HG03175 (cell line): ENCODE data around the gene GABBR2.
A peak's percentile ranks its signal among the peaks of the same experiment; 100 is the strongest.
"Not testable (repeated sequence)": the region's sequence is repeated elsewhere in the genome, so short reads cannot be mapped to it uniquely, and the experiment has no call there.

Source experiments
- ATAC-seq: cut with Tn5 transposase; IDR thresholded peaks from one replicate; pipeline ENCODE4 v1.9.1; 2021; ENCODE audit warnings: mild to moderate bottlenecking, moderate library complexity; ENCODE audit not compliant: unreplicated experiment

Gene GABBR2

DNA sequence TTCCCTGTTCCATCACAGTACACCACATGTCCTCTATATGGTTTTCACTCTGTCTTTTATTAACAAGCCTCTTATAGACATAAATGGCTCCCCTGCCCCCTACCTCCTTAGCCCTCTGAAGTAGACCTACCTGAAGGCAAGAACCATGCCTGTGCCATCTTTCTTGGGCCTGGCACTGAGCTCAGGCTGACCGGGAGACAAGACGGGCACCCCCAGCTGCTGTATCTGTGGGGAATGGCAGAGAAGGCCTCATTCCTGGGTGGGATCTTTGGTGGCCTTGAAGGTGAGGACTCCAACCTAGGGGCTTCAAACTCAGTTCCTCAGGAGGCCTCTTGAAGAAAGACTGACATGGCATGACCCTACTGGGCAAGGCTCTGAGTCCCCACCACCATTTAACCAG, 109.9 kb downstream of the GABBR2 start:
- ATAC-seq, result no peak

DNA sequence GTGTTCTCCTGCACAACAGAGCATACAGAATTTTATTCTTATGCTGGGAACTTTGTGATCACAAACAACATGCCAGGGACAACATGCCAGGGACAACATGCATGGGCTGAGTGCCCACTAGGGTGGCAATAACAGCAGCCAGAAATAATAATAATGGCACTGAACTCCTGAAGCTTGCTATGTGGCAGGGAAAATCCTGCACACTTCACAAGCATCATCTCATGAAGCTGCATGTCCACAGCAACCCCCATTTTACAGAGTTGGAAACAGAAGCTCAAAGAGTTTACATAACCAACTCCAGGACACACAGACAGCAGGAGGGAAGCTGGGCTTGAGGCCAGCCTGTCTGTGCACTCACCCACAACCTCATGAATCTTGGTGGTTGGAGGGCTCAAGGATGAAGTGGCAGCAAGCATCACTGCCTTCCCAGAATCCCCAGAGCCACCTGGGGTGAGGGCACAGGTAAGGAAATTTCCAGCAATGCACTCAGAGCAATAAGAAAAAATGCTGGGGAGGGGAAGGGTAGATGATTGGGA, 111.4 kb downstream of the GABBR2 start:
- ATAC-seq, result no peak

DNA sequence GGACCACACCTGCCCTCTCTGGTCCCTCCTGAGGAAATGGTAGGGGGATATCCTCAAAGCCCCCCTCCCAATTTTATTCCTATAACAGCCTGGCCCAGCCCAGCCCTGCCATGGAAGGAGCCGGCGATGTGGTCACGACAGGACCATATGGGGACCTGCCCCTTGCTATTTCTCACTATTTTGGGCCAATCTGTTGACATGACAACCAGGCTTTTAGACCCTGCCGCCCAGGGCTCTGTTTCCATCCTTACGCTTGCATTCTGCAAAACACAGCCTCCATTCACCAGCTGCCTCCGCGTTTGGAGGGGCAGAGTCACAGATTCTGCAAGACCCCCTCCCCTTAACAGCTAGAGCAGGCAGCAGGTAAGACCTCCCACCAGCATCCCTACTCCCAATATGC, 112.2 kb downstream of the GABBR2 start:
- no peak for ATAC-seq

DNA sequence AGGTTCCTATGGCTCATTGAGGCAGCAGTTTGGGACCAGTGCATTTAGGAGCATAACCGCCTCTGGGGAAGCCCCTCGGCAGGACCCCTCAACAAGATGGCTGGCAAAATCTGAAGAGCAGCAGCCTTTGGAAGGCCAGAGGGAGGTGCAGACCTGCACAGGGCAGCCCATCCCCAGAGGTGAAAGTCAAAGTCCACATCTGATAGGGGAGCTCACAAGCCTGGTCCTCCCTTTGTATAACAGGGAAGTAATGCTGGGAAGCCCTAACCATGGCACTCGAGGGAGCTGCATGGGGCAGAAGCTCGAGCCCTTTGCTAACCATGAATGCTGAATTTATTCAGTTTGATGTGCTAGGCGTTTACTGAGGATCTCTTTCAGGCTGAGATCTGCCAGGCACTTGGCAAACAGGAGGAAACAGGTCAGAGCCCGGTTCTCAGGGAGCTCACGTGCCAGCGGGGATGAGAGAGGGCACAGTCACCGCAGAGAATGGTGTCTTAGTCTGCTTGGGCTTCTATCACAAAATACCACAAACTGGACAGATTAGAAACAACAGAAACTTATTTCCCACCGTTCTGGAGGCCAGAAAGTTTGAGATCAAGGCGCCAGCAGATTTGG, 114.1 kb downstream of the GABBR2 start:
- no peak for ATAC-seq

DNA sequence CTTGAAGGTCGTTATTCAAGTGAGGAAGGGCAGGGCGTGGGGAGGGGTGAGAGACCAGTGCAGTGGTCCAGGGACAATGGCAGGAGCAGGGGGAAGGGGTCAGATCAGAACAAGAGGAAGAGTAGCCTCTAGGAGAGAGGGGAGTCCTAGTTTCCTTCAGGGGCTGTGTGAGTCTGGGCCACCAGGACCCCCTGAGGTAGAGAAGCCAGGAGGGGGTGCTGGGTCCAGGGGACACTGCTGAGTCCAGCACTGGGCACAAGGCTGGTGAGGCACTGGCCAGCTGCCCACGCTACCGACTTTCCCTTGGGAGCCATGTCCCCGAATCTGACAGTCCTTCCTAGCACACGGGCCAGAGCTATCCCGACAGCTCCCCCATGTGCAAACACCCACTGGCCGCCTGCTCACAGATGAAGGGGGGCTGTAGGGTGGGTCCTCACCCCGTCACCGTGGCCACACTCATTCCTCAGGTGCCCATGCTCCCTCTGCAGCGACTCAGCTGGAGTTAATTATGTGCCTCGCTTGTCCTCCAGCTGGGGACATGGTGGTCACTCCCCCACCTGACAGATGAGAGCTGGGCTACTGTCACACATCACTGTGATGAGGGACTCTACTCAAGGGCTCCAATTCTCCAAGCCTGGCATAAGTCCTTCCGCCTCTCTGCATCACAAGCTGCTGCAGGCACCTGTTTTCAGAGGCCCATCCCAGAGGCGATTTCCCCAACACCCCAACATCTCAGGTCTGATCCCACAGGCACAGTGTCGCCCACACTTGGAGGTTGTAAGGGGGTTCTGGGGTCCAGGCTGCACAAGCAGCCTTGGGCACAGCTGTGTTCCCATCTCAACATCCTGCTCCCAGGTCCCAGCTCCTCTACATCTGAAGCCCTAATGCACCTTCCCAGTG, 115.1 kb downstream of the GABBR2 start:
- ATAC-seq, result no peak

DNA sequence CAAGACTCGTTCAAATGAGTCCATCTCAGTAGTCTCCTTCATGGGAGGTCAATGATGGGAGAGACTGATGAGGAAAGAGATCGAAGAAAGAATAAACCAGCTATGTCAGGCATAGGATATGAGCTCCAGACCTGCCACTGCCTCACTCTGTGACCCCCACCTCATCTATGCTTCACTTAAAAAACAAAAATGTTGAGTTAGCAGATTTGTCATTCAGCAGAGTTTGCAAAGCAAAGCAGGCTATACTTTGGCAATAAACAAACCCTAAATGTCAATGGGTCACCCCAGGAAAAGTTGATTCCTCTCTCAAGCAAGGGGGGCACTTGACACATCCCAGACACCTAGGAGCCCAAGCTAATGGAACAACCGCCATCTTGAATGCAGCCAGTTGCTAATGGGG, 117.0 kb downstream of the GABBR2 start:
- ATAC-seq, result no peak

DNA sequence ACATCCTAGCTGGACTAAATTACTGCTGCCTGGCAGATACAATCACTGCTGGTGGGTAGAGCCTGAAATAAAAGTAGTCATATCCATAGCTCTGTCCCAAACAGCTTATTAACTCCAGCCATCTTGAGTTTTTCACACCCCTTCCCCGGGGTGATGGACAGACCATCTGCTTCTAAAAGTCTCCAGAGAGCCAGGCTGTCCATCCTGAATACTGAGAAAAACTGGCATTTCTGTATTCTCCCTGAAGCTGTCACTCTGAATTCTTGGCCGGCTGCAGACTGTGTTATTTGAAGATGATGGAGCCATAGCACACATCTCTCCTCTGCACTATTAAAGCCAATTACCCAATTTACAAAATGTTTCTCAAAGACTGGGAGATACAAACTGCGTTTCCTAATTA, 118.6 kb downstream of the GABBR2 start:
- no peak for ATAC-seq

DNA sequence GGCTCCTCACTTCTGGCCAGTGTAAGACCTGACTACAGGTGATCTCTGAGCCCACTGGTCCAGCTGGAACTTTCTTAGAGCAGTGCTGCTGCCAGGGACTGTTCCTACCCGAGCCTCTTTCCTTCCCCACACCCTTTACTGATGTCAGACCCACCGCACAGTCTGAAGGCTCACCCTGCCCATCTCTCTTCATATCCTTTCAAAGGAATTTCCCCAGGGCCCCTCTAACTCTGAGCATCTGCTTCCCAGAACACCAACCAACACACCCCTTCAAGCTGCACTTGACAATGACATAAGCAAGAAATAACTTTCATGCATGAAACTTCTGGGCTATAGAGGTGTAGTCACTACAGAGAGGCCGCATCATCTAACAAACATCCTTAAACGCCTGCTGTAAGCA, 119.6 kb downstream of the GABBR2 start:
- no peak for ATAC-seq

DNA sequence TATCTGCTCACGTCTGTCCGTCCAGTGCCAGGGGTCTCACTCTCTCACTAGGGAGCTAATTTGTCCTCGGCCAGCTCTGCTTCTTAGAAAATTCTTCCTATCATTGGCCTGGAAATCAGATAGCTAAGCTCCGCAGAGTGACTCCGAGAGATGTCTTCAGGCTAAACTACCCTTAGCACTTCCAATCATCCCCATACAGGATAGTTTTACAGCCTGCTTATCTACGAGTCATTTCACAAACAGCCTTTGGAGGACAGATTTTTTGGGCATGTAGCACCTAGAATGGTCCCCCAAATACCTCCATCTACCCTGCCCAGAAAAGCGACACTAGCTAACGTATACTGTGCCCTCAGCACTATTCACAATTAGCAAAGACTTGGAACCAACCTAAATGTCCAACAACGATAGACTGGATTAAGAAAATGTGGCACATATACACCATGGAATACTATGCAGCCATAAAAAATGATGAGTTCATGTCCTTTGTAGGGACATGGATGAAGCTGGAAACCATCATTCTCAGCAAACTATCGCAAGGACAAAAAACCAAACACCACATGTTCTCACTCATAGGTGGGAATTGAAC, 123.8 kb downstream of the GABBR2 start:
- ATAC-seq, result not testable (repeated sequence)

DNA sequence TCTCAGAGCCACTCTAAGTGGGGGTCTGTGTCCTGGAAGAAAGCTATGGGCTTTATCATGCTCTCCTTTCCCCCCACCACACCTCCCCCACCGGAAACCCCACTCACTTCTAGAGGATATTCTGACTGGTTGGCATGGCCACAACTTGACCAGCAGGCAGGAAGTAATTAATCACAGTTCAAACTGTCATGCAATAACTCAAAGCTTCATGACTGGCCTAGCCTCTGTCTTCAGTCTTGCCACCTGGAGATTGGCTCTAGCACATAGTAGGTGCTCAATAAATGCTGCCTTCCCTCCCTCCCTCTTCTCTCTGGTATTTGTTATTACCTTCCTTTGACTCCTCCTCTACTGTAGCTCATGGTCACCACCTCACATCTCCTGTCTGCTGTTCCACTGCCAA, 124.7 kb downstream of the GABBR2 start:
- ATAC-seq, result peak; percentile 74

DNA sequence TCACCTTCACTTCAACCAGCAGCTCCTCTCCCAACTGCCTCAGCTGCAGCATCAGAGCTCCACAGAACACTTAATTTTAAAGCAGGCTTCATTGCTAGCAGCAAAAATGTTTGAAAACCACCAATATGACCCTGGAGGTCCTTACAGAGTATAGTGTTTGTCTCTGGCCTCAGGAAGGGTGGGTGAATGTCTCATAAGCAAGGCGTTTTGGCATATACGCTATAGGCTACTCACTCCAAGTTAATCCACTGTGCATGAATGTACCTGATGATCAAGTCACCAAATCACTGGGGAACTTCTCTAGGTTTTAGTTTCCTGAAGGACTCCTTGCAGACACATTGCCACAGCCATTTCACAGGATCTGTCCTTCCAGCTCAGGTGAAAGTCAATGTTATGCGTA, 125.3 kb downstream of the GABBR2 start:
- no peak for ATAC-seq

DNA sequence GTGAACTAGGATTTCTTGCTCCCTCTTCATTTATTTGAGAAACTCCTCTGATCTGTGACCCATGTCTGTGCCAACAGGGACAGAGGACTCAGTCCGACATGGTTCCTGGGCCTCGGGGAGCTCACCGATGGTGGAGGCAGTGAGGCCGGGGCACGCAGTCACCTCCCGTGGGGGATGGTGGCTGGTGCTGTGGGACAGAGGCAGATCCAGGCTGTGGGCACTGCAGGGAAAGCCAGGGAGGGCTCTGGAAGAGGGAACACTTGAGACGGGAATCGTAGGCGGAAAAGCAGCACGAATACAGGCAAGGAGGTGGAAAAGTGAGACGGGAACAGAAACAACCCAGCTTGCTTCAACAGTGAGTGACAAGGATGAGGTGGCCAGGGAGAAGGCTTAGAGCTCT, 127.8 kb downstream of the GABBR2 start:
- ATAC-seq, result no peak

DNA sequence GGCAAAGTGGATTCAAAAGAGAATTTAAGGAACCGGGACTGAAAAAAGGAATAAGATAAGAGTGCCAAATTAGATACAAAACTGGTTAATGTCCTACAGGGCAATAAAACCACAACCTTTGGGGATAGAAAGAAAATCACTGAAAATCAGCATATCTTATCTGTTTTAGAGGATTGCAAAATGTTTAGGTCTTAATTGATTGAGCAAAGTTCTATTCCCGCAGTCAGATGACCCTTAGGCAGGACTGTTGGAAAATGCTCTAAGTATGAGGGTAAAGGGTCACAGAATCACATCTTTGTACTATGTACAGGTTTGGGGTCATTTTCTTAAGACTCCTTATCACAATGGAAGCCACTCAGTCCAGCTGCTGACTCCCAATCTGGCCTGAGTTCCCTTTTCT, 129.0 kb downstream of the GABBR2 start:
- ATAC-seq, result no peak

DNA sequence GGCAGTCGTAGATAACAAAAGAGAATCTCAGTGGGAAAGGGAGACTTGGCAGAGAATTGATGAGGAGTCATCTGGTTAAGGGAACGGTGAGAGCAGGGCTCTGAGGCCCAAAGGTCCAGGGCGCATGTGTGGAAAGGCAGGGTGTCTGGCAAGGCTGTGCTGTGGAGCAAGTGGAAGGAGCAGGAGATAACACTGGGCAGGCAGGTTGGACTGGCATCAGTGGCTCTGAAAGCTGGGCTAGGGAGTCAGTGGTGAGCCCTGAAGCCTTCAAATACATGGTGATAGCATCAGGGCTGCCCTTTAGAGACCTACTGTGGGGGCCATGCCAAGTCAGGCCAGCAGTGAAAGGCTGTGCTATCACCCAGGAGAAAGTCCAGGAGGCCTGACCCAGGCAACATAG, 131.3 kb downstream of the GABBR2 start:
- ATAC-seq, result no peak

DNA sequence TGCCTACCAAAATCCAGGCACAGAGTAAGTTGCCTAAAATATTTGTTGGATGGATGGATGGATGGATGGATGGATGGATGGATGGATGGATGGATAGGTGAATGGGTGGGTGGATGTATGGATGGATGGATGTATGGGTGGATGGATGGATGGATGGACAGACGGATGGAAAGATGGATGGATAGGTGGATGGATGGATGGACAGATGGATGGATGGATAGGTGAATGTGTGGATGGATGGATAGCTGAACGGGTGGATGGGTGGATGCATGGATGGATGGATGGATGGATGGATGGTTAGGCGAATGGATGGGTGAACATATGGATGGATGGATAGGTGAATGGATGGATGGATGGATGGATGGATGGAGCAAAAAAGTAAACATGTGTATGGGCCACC, 131.9 kb downstream of the GABBR2 start:
- ATAC-seq, result no peak

DNA sequence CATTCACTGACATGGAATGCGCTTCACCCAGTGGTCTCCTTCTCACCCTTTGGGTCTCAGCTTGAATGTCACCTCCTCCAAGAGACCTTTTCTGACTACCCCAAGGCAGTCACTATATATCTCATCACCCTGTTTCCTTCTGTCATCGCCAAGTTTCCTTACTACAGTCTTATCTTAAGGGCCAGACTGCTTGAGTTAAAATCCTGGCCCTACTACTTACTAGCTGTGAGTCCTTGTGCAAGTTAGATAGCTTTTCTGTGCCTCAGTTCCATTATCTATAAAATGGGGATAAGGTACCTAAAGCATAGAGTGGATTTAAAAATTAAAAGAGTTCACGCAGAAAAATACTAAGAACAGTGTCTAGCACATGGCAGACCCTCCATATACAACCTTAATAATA, 132.4 kb downstream of the GABBR2 start:
- ATAC-seq, result peak; percentile 2

DNA sequence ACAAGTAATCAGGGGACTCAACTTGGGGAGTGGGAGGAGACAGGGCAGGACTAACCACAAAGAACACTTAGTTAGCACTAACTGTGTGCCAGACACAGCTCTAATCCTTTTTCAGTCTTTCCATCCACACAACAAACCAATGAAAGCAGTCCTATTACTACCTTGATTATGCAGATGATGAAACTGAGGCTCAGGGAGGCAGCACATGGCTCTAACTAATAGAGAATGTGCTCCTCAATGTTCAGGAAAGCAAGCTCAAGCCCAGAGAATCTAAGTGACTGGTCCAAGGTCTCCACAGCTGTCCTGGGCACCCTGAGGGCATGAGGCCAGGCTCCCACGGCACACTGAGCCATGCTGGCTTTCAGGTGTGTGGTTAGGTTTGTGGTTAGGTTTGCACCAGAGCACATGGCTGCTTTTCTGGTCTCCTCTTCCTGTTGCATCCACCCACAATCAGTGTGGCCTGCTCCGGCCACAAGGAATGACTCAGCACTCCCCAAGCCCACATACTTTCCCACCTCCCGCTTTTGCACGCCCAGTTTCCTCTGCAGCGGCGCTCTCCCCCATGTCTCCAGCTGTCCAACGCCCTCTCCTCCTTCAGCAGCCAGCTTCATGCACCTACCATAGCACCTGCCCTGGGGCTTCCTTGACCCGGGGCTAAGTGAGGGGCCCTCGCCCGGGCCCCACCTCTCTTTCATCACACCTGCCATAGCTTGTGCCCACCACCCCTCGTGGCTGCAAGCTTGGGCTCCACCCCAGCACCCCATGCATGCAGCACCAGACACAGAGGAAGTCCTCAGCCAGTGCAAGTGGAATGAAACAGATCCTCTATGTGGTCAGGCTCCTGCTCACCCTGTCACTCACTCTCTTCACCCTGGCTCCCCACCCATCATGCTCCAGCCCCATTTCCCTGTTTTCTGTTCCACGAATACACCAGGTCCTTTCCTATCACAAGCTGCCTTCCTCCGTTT, 133.1 kb downstream of the GABBR2 start:
- ATAC-seq, result peak; percentile 80

DNA sequence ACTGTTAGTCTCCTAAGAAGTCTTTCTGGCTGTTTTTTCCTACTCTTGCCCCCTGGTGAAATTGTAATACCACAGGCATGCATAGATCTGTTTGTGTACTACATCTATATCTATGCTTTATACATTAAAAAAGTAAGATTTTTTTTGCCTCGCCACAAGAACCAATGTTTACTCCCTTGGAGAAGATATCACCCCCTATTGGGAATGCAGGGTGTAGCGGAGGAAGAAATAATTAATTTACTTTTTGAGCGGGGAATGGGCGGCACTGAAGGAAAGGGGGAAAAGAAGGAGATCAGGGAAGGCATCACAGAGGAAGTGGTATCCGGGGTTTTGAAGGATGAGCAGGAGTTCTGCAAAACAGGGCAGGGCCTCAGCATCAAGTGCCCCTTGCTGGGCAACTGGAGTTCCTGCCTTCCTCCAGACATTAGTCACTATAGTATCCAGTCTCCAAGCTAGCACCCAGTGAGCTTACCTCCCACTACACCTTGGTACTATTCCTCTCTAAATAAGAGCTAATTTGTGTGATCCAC, 134.9 kb downstream of the GABBR2 start:
- no peak for ATAC-seq

DNA sequence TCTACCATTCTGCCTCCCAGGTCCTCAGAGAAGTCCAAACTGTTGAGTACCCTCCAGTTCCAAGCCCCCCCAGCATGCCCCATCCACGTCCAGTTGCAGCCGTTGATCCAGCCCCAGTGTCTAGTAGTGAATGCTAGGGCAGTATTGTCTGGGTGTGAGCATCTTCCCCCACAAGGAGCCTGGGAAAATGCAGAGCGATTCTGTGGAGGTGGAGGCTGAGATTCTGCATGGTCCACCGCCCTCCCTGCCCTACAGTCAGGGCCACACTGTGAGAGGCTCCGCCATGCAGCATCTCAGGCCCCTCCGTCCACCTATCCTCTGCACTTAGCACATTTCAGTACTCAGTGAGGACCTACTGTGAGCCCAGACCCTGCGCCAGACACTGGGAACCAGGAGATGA, 135.9 kb downstream of the GABBR2 start:
- ATAC-seq, result no peak

DNA sequence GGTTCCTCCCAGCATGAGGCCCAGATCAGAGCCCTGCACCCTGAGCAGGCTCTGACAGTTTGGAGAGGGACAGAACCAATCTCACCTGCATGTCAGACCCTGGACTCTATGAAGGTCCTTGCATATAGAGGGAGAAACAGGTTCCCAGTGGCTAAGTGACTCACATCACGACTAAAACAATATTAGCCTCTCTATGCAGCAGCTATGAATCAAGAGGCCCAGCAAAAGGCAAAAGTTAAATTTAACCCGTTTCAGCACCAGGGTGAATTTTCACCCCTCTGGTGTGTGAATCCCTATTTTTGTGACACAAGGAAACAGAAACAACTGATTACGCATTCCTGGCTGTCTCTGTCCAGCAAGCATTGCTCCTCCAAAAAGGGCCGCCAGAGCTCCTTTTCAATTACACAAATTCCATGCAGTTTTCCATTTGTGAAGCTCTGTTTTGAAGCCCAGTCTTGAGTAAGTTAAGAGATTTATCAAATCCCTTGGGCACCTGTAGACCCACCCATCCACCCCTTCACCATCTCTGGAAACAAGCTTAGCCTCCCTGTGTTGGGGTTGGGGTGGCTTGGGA, 136.6 kb downstream of the GABBR2 start:
- ATAC-seq, result no peak
